ENCODE measurements around the gene ZNF223.

ZNF223 gene

DNA sequence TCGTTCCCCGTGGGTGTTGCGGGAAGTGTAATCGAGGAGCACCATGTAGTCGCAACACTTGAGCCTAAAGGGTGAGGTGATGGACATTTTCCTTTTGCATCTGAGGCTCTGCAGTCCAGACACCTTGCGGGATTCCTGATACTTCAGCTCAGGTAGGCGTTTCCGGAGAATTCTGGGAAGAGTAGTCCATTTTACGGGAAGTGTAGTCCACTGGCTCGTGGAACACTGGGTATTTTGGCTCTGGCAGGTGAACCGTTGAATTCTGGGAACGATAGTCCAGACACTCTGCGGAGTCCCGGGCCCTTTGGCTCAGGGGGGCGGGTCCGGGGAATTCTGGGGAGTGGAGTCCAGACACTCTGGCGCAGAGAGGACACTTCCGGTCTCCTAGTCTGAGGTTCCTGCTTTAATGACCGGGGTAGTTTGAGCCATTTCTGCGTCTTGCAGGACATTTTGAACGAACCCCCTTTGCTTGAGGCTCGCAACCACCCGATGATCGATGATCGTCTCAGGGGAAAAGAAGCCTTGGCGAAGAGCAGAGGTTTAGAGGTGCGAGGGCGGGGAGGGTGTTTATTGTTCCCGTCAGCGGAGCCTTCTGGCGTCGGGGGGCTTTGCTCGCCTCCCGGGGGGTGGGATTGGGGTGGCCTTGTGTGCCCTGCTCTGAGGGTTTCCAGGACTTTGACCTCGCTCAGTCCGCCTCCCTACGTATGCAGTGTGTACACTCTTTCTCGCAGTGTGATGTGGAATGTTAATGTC is at the start of gene ZNF223:
TSS of gene ZNF223 (plus strand) at position 387 of the 753 bp plus-strand sequence. CDS start 3,141 bp downstream, outside the sequence.
- H3K4me1 Mint-ChIP-seq: peaks cover 29% of the 10 kb centered on the region
- H3K9me3 Mint-ChIP-seq: peaks cover 5% of the 10 kb centered on the region
- TF ChIP-seq, protein P1, sequence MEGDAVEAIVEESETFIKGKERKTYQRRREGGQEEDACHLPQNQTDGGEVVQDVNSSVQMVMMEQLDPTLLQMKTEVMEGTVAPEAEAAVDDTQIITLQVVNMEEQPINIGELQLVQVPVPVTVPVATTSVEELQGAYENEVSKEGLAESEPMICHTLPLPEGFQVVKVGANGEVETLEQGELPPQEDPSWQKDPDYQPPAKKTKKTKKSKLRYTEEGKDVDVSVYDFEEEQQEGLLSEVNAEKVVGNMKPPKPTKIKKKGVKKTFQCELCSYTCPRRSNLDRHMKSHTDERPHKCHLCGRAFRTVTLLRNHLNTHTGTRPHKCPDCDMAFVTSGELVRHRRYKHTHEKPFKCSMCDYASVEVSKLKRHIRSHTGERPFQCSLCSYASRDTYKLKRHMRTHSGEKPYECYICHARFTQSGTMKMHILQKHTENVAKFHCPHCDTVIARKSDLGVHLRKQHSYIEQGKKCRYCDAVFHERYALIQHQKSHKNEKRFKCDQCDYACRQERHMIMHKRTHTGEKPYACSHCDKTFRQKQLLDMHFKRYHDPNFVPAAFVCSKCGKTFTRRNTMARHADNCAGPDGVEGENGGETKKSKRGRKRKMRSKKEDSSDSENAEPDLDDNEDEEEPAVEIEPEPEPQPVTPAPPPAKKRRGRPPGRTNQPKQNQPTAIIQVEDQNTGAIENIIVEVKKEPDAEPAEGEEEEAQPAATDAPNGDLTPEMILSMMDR (IDR thresholded peaks at IDR 0.05; ENCODE audit: unreplicated experiment in 3 of 3): no peak
- peak within 1 kb of the TSS; percentile 96 to 100 (median 99) for H3K4me3 Mint-ChIP-seq
- H3K27me3 Mint-ChIP-seq (ENCODE audit: low read depth): peaks cover 21% of the 10 kb centered on the region
- peaks cover 37% of the 10 kb centered on the region for H3K36me3 Mint-ChIP-seq (ENCODE audit: low read depth)
- peak within 1 kb of the TSS; percentile 91 to 96 (median 92) for H3K27ac Mint-ChIP-seq

- Mint-ChIP-seq H3K27ac (peak overlapping the region; percentile 78 to 92 (median 91)), H3K9me3 (peaks cover 30% of the 10 kb centered on the region), H3K4me1 (peaks cover 19% of the 10 kb centered on the region), H3K27me3 (ENCODE audit: low read depth) (no peaks in the 10 kb centered on the region), H3K36me3 (ENCODE audit: low read depth) (peaks cover 34% of the 10 kb centered on the region), H3K4me3 (peak overlapping the region; percentile 98 to 99 (median 99))
- TF ChIP-seq, protein P1 (IDR thresholded peaks at IDR 0.05; ENCODE audit: unreplicated experiment in 3 of 3): no peak
Observed at GRCh38 chr19:44002212-44002565, 49.6 kb upstream of the ZNF223 start.

- H3K36me3 Mint-ChIP-seq (ENCODE audit: low read depth): peaks cover 34% of the 10 kb centered on the region
- peak within 1 kb of the TSS; percentile 98 to 99 (median 99) for H3K4me3 Mint-ChIP-seq
- H3K27ac Mint-ChIP-seq: peak within 1 kb of the TSS; percentile 78 to 92 (median 91)
- H3K4me1 Mint-ChIP-seq: peaks cover 19% of the 10 kb centered on the region
- TF ChIP-seq, protein P1 (IDR thresholded peaks at IDR 0.05; ENCODE audit: unreplicated experiment in 3 of 3): no peak
- H3K9me3 Mint-ChIP-seq: peaks cover 36% of the 10 kb centered on the region
- no peaks in the 10 kb centered on the region for H3K27me3 Mint-ChIP-seq (ENCODE audit: low read depth)
Observed at GRCh38 chr19:44002566-44003460, 49.0 kb upstream of the ZNF223 start, which contains the start of gene ZNF230. ZNF230 (plus strand) TSS chr19:44002957; CDS start chr19:44007079, 4,122 bp downstream.

DNA sequence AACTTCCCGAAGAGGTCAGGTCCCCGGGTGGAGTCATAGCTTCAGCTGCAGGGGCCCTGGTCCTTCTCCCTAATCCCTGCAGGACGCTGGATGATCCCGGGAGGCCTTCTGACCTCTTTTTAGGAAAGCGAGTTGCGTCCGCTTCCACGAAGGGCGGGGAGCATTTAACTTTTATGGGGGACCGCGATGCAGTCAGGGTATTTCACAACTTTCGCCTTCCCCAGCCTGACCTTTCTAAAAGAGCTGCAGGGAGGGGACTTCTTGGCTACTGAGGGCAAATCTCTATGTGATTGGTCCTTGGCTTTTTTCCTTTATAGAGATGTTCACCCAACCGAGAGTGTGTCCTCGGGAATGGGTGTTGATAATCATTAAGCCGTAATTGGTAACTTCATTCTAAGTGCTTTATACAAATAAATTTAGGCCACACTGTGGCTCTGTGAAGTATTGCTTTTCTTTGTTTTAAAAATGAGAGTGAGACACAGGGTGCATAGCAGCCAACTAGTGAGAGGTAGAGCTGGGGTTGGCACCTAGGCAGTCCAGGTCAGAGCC is 48.3 kb upstream of the ZNF223 start:
- no peaks in the 10 kb centered on the region for H3K27me3 Mint-ChIP-seq (ENCODE audit: low read depth)
- TF ChIP-seq, protein P1 (IDR thresholded peaks at IDR 0.05; ENCODE audit: unreplicated experiment in 3 of 3): no peak
- H3K4me3 Mint-ChIP-seq: peak overlapping the region; percentile 98 to 99 (median 99)
- H3K4me1 Mint-ChIP-seq: peaks cover 19% of the 10 kb centered on the region
- peak overlapping the region; percentile 20 to 92 (median 54) for H3K27ac Mint-ChIP-seq
- peaks cover 40% of the 10 kb centered on the region for H3K9me3 Mint-ChIP-seq
- H3K36me3 Mint-ChIP-seq (ENCODE audit: low read depth): peaks cover 34% of the 10 kb centered on the region

- H3K4me3 Mint-ChIP-seq: peak overlapping the region in 1 of 3 experiments; percentile 7
- H3K27me3 Mint-ChIP-seq (ENCODE audit: low read depth): no peaks in the 10 kb centered on the region
- peaks cover 61% of the 10 kb centered on the region for H3K9me3 Mint-ChIP-seq
- H3K27ac Mint-ChIP-seq: no peak overlapping the region
- H3K36me3 Mint-ChIP-seq (ENCODE audit: low read depth): peaks cover 56% of the 10 kb centered on the region
- H3K4me1 Mint-ChIP-seq: peaks cover 19% of the 10 kb centered on the region
- TF ChIP-seq, protein P1 (IDR thresholded peaks at IDR 0.05; ENCODE audit: unreplicated experiment in 3 of 3): no peak
Observed at GRCh38 chr19:44005973-44006372, 45.9 kb upstream of the ZNF223 start.

All from nephron (organoid).